Putamen (tissue), 1 donor: ENCODE data around the gene H2BW2.
"Not testable (repeated sequence)": the region's sequence is repeated elsewhere in the genome, so short reads cannot be mapped to it uniquely, and the experiment has no call there.

Experiments used
- DNase-seq: peaks from one replicate; pipeline ENCODE4 v3.0.0-alpha.2; 2016; ENCODE audit warnings: low spot score

Gene H2BW2

DNA sequence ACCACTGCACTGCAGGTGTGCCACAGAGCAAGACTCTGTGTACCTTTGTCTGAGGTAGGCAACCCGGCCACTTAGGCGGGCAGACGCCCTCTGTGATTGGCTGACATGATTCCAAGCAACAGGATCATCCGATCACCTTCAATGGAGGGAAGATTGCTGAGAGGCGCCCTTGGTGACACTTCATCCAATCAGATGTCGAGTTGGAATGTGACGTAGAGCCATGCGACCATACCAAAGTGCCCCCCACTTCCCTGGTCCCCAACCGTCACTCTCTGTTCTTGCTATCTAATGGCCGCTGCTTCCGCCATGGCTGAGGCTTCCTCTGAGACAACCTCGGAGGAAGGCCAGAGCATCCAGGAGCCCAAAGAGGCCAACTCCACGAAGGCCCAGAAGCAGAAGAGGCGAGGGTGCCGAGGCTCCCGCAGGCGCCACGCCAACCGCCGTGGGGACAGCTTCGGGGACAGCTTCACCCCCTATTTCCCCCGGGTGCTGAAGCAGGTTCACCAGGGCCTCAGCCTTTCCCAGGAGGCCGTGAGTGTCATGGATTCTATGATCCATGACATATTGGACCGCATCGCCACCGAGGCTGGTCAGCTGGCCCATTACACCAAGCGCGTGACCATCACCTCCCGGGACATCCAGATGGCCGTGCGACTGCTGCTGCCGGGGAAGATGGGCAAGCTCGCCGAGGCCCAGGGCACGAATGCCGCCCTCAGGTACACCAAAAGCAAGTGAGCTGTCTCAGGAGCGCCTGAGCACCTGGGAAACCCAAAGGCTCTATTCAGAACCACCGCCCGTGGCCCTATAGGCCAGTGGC, at the start of gene H2BW2:
Gene H2BW2, plus strand, starts transcription at position 268 of the 817 bp plus-strand sequence. Its CDS starts 39 bp downstream, at position 307.
- DNase-seq: no peak

DNA sequence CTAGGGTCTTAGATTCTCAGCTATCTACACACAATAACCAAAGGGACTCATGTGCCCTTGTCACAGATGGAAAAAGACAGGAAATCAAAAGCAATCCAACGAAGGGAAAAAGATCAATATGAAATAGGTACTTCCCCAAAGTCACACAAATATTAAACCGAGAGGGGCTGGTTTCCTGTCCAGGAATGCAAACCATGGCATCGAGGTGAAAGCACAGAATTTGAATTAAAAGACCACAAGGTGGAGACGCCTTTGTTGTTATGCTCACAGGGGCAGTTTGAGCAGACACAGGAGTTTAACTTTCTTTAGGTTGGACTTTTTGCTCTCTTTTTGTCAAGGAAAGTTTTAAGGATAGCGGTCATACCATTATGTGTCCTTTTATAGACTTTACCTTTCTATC, 40.5 kb upstream of the H2BW2 start:
- DNase-seq: no peak

DNA sequence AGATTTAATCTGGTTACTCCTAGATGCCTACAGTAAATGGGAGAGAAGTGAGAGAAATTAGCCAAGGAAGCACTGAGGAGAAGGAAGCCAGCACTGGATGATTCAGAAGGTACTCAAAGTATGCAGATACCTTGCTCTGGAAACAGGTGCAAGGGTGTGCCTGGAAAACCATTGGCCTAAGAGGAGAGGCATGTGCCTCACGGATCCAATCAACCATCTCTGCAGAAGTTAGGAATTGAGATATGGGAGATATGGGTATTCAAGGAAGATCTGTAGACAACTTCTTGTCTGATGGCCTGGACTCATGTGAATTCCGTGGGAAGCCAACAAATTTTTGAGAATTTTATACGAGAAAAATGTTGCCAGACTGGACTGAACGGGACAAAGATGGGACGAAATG, 30.9 kb upstream of the H2BW2 start:
- no peak for DNase-seq

DNA sequence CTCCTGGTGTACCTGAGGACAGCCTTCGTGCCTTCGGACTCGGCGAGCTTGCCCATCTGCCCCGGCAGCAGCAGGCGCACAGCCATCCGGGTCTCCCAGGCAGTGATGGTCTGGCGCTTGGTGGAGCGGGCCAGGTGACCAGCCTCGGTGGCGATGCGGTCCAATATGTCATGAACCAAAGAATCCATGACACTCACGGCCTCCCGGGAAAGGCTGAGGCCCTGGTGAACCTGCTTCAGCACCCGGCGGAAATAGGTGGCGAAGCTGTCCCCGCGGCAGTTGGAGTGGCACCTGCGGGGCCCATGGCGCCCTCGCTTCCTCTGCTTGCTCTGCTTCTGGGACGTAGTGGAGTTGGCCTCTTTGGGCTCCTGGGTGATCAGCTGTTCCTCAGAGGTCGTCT, 26.6 kb upstream of the H2BW2 start:
- DNase-seq: no peak

DNA sequence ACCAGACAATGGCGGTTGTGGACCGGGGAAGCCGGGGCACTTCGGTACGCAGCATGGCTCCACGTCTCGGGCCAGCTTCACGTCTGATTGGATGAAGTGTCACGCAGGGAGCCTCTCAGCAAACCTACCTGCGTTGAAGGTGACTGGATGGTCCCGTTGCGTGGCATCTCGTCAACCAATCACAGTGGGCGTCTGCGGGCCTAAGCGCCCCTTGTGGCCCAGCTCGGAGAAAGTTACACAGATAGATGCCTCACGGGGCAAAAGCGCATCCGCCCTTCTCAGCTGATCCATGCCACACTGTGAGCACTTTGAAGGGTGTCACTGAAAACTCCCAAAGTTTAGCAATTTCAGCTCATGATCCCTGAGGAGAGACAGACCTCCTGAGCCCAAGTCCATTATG, 26.1 kb upstream of the H2BW2 start, which contains the start of gene H2BW1:
Gene H2BW1, minus strand, starts transcription at position 103 of the 400 bp plus-strand sequence. CDS start 132 bp downstream, outside the sequence.
- DNase-seq: no peak

DNA sequence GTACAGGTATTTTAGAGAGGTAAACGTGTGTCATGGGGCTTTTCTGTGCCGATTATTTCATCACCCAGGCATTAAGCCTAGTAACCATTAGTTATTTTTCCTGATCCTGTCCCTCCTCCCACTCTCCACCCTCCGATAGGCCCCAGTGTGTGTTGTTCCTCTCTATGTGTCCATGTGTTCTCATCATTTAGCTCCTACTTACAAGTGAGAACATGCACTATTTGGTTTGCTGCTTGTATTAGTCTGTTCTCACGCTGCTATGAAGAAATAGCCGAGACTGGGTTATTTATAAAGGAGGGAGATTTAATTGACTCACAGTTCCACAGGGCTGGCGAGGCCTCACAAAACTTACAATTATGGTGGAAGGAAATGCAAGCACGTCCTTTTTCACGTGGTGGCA, 24.2 kb upstream of the H2BW2 start:
- DNase-seq: not testable (repeated sequence)

DNA sequence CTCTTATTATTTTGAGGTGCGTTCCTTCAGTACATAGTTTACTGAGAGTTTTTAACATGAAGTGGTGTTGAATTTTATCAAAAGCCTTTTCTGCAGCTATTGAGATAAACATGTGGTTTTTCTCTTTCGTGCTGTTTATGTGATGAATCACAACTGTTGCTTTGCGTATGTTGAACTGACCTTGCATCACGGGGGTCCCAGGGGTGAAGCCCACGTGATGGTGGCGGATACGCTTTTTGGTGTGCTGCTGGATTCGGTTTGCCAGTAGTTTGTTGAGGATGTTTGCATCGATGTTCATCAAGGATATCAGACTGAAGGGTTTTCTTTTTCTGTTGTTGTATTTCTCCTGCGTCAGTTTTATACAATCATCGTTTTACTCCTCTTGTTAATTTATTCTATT, 21.6 kb upstream of the H2BW2 start:
- no peak for DNase-seq

DNA sequence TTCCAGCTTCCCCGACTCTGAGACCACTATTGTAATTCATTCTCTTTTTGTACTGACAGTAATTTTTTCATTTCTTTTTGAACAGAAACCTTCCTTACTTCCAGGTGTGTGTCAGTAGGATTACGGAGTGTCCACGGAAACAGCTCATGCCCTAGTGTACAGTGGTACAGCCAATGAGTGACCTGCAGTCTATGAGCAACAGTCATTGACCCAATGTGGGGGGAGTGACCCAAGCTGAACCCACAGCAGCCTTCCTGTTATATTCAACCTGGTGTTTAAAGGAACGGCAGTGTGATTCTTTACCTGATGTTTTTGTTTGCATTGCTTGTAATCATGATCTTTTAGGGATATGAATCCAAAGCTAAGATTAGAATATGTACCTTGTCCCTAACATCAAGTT, 1.2 kb downstream of the H2BW2 start:
- no peak for DNase-seq

DNA sequence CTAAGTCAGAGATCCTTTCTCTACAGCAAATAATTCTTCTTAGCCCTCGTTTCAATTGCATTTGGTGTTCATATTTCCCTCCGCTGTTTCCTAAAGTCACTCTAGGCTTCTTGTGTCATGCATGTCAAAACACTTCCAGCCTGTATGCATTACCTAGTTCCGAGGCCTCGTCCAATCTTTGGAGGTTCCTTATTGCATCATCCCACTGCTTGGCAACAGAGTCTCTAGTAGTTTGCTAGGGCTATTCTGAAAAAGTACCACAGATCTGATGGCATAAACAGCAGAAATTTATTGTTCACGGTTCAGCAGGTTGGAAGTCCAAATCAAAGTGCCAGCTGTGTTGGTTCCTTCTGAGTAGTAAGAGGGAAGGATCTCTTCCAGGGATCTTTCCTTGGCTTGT, 5.9 kb downstream of the H2BW2 start:
- DNase-seq: no peak

DNA sequence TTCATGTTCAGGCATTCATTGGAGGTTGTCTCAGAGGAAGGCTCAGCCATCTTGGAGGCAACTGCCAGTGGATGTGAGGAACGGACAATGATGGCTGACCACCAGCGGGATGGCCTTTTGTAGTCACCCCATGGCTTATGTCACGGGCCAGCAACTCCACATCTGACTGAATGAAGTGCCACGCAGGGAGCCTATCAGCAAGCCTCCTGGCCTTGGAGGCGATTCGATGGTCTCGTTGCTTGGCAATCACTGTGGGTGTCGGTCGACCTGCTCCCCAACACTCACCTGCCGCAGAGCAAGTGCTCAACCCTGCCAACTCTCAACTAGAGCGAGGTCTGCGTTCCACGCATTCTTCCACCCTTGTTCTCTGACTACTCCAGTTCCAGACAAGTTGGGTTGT, 7.4 kb downstream of the H2BW2 start:
- no peak for DNase-seq

DNA sequence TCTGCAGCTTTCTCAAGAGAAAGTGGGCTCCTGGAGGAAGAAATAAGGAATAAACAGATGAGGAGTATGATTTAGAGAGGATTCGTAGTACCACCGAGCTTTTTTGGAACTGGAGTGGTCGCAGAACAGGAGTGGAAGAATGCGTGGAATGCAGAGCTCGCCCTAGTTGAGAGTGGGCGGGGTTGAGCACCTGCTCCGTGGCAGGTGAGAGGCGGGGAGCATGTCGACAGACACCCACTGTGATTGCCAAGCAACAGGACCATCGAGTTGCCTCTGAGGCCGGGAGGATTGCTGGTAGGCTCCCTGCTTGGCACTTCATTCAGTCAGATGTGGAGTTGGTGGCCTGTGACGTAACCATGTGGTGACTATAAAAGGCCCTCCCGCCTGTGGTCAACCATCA, 15.2 kb downstream of the H2BW2 start:
- DNase-seq: not testable (repeated sequence)

DNA sequence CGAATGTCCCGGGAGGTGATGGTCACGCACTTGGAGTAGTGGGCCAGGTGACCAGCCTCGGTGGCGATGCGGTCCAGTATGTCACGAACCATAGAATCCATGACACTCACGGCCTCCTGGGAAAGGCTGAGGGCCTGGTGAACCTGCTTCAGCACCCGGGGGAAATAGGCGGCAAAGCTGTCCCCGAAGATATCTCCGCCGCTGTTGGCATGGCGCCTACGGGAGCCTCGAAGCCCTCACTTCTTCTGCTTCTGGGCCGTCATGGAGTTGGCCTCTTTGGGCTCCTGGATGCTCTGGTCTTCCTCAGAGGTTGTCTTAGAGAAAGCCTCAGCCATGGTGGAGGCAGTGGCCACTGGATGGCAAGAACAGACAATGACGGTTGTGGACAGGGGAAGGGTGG, 22.9 kb downstream of the H2BW2 start:
- DNase-seq: not testable (repeated sequence)

DNA sequence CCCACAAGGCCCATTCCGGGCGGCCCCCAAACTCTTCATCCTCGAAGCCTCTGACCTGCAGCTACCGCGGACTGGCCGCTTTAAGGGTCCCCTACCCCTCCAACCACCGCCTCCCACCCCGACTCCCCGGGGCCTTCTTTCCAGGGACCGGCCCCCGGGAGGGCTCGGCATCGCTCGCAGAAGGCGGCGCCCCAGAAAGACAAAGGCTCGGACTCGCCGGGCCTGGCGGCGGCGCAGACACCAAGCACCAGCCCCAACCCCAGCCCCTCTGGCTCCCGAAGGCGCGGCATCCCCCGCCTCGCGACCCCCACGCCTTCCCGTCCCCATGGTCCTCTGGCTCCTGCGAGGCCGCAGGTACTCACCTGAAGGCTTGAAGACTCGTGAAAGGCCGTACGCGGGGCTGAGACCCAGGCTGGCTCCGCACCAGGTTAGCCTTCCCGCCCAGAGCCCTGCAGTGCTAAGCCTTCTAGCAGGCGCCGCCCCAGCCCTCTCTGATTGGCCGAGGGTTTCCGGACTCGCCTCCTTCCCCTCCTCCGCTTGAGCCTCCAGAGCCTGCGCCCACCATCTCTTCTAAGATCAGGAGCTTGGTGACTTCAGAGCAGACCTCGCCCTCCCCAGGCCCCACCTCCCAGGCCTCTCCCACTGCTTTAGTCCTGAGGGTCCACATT, 36.2 kb downstream of the H2BW2 start, which contains the start of gene TMSB15C:
Gene TMSB15C, minus strand, starts transcription at position 459 of the 668 bp plus-strand sequence.
- not testable (repeated sequence) for DNase-seq

DNA sequence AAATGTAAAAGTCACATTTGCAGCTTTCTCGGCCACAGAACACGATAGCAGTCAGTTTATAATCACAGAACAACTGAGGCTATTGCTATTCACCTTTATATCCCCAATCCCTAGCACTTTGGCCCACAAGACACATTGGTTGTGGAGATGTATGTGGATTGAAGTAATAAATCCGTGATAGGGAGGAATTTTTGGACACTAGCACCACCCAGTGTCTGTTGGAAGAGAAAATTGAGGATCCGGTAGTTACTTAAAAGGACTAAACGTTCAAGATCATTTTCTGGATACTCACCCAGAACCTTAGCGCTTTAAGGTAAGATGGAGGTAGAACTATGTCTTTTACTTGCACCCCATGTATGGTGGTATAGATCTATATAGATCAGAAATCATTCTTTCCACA, 38.1 kb downstream of the H2BW2 start:
- not testable (repeated sequence) for DNase-seq

DNA sequence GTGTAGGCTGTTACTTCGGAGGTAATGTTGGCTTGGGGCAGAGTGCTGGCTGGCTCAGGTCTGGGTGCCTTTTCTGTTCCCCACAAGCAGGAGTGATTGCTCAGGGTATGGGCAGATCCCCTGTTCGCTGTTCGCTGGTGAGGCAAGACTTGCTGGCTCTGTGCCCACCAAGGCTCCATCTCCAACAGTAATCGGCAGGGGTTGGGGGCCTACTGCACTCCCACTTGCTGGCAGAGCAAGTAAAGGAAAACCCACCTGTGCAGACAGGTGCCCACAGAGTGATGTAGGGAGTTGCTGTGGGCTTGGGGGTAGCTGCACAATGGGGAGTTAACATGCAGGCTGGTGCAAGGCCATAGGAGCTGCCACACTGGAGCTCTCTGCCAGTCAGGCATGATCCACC, 44.3 kb downstream of the H2BW2 start:
- DNase-seq: no peak

DNA sequence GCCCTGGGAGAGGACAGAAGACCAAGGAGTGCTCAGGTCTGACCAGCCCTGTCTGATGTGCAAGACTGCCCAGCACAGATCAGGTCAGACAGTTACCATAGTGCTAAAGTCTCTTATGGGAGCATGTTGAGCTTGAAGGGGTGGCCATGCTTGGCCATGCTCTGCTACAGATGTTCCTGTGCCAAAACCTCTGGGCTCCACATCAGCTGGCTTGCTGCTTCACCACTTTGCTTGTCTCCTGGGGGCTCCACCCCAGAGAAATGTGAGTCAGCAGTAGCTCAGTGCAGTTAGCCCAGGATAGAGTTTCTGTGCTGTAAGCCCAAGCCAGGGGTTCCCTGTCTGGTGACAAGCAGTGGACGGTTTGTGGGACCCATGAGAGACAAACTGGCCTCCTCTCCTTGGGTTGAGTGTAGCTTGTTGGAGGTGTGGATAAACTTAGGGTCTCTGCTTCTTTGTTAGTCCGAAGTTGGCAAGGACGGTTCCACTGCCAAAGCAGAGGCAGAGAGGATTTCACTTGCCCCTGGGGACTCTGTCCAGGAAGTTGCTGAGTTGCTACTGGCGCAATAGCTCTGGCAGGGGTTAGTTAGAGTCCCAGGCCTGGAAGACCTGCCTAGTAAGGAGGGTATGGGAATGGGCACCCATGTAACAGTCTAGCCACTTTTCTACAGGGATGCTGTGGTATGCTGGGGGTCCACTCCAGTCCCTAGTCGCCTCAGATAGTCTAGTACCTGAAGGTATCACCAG, 45.0 kb downstream of the H2BW2 start:
- DNase-seq: no peak

DNA sequence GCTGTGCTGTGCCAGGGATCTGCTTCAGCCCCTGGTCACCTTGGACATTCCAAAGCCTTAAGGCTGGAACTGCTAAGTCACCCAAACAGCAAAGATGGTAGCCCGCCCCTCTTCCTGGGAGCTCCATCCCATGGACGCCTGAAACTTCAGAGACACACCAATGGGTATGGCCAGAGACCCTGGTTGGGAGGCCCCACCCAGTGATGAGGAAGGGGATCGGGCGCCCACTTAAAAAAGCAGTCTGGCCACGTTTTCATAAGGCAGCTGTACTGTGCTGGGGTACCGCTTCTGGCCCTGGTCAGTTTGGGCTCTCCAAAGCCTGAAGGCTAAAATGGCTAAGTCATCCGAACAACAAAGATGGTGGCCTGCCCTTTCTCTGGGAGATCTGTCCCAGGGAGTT, 45.7 kb downstream of the H2BW2 start:
- no peak for DNase-seq

DNA sequence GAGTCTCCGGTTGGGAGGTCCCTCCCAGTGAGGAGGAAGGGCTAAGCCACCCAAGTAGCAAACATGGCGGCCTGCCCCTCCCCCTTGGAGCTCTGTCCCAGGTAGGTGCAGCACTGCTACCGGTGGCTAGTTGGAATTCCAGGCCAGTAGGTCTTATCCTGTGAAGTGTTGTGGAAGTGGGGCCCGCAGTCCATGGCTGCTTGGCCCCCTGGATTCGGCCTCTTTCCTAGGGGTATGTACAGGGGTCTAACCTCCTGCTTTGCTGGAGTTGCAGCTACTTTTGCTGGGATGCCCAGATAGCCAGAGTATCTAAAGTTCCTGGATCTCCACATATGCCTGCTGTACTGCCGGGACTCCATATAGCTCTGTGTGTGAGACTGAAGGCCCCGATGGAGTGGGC, 46.2 kb downstream of the H2BW2 start:
- no peak for DNase-seq
